HG03575 (cell line): ENCODE results near the gene MAG.

Experiments used
- ATAC-seq: cut with Tn5 transposase; IDR thresholded peaks from one replicate; pipeline ENCODE4 v1.9.1; 2021; ENCODE audit not compliant: unreplicated experiment, insufficient number of reproducible peaks, low FRiP score; ENCODE audit errors: extremely low read depth

Gene MAG

DNA sequence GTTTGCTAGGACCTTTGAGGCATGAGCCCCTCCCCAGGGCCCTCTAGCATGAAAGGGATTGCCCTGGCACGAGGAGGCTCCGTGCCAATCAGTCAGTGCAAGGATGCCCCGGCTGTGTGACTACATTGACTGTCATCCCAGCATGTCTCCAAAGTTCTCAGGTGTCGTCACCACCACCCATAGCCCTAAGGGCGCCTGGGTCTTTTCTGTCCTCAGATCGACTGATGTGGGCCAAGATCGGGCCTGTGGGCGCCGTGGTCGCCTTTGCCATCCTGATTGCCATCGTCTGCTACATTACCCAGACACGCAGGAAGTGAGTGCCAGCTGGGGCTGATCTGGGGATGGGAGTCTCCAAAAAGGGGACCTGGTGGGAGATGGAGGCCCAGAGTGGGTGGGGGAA, 18.4 kb downstream of the MAG start:
- ATAC-seq, result no peak

DNA sequence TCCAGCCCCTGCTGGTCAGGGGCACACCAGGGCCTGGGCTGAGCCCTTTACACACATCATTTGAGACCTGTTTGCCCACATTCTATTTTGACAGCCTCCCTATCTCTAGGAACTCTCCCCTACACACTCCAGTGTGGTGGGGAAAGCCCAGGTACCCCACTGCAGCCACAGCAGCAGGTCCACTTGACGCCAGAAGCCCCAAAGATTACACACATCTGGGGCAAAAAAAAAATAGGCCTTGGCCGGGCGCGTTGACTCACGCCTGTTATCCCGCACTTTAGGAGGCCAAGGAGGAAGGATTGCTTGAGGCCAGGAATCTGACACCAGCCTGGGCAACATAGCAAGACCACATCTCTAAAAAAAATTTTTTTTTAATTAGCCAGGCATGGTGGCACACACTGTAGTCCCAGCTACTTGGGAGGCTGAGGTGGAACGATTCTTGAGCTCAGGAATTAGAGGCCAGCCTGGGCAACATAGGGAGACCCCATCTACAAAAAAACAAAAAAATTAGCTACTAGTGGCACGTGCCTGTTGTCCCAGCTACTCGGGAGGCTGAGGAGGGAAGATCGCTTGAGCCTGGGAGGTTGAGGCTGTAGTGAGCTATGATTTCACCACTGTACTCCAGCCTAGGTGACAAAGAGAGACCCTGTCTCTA, 19.0 kb downstream of the MAG start:
- no peak for ATAC-seq

DNA sequence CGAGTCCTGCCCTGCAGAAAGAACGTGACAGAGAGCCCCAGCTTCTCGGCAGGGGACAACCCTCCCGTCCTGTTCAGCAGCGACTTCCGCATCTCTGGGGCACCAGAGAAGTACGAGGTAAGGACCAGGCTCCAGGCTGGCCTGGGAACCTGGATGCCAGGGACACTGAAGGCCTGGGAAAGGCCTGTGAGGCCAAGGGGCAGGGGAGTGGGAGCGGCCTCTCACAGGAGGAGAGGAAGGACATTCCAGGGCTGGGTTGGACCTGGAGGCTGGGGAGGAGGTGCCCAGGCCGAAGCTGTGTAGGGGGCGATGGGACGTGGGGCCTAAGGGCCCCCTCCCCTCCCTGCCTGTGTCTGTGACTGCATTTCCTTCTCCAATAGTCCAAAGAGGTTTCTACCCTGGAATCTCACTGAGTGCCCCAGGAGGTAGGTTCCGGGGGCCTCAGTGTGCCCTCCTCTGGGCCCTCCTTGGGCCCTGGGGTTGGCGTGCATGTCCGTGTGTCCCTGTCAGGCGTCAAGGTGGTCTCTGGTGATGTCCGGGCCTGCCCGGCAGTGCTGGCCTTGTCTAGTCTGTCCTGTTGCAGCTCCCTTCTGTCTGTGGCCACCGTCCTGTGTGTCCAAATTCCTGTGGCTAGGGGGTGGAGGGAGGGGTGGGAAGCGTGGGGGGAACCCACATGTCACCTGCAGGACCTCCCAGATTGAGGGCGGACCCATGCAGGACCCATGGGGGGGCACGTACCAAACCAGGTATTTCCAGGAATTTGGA, 20.1 kb downstream of the MAG start:
- no peak for ATAC-seq

DNA sequence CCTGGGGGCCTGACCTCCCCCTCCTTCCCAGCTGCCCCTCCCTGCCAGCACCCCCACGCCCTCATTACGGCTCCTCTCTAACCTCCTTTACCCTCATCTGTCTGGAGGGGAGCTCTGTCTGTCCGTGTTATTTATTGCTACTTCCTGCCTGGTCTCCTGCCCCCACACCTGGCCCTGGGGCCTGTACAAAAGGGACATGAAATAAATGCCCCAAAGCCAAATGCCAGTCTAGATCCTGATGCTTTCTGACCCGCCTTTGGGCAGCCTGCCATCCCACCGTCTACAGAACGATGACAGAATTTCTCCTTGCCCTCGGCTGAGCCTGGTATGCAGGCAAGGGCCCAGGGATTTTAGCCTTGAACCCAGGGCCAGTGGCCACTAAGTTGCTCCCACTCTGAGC, 21.6 kb downstream of the MAG start:
- ATAC-seq, result no peak

DNA sequence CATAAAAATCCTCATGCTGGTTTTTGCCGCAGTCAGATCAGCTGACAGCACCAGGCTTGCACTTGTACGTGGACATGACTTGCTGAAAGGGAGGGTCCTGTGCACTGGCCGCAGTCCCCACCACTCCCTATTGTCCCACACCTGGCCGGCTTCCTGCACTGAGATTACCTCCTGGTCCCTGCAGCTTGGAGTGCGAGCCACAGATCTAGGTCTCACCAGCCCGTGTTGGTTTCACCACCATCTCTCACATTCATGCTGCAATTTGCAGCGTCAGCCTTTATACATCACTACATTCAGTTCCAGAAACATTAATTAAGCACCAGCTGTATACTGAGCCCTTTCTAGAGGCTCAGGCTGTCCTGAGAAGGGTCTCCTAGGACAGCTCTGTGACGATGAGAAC, 22.1 kb downstream of the MAG start:
- ATAC-seq, result no peak

GRCh38 chr19:35314858-35315470, 23.0 kb downstream of the MAG start:
- ATAC-seq, result no peak

DNA sequence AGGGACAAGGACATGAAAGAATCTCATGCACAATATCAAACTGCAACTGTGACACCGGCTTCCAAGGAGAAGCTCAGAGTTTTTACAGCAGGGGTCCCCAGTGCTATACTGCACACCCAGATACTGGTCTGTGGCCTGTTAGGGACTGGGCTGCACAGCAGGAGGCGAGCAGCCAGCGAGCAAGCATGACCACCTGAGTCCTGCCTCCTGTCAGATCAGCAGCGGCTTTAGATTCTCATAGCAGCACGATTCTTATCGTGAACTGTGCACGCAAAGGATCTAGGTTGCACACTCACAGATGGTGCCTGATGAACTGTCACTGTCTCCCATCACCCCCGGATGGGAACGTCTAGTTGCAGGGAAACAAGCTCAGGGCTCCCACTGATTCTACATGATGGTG, 23.9 kb downstream of the MAG start:
- ATAC-seq, result no peak

- ATAC-seq, result no peak
These were observed 24.6 kb downstream of the MAG start for GRCh38 chr19:35316560-35316959.

- no peak for ATAC-seq
These were observed 25.6 kb downstream of the MAG start for GRCh38 chr19:35317464-35318043.

DNA sequence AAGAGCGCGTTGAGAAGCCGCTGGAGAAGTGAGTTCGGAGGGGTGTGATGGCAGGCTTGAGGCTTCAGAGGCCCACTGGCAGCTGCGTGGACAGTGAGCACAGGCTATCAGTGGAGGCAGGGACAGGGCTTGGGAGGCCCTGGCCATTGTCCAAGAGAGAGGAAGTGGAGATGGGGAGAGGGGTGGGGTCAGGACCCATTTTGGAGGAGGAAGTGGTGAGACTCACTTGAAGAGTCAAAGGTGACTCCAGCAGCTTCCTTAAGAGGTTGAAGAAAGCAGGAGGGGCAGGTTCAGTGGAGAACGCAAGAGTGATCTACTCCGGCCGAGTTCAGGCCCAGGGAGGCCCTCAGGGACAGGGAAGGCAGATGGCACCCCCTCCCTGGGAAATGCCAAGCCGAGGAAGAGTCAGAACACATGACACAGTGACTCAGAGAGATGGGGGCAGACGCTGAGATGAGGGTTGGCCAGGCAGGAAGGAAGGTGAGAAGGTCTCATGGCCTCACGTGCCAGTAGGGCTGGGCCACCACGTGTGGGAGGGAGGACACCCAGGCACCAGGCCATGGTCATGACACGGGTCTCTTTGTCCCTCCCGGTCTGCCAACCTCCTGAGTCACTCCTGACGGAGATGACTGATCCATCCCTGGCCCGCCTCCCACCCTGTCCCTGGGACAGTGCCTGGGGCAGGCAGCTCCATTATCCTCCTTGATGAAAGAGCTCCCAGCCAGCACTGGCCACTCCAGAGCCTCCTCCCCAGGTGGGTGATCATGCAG, 26.9 kb downstream of the MAG start:
- ATAC-seq, result no peak

GRCh38 chr19:35320065-35320713, 28.2 kb downstream of the MAG start:
- ATAC-seq, result no peak

GRCh38 chr19:35321291-35321690, 29.3 kb downstream of the MAG start:
- no peak for ATAC-seq

- no peak for ATAC-seq
These were observed 30.1 kb downstream of the MAG start for GRCh38 chr19:35322014-35322413.

- no peak for ATAC-seq
These were observed 35.7 kb downstream of the MAG start for GRCh38 chr19:35327642-35328041.

DNA sequence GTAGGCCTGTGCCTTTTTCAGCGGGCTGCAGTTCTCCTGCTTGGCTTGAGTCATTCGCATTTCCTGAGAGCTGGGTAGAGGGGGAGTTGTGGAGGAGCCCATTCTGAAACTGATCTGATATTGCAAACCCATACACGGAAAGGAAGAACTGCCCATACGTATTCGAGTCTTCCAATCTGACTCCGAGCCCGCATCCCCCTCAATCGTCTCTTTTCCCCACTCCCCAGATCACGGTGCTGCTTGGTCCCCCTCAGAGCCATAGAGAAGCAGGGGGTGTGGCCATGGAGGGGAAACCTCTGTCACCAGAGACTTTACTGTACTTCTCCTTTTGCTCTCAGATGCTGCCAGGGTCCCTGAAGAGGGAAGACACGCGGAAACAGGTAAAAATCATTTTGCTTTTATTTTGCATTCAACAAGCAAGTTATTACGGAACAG, 36.9 kb downstream of the MAG start, which contains the start of gene CD22:
Gene CD22, plus strand, starts transcription at position 337 of the 435 bp plus-strand sequence. CDS start 2,854 bp downstream, outside the sequence.
- no peak for ATAC-seq

GRCh38 chr19:35329323-35329722, 37.4 kb downstream of the MAG start:
- no peak for ATAC-seq

GRCh38 chr19:35330475-35330874, 38.5 kb downstream of the MAG start:
- ATAC-seq, result no peak

GRCh38 chr19:35331551-35332214, 39.7 kb downstream of the MAG start:
- no peak for ATAC-seq
